A549 (cell line): Measurements from ENCODE around the gene FAM9C. TPM values are rescaled to one million over a fixed set of nuclear protein-coding genes. Genes with fewer than 3 reads are reported as not detected.

Experiments
- ATAC-seq, 2 experiments: fragments of 200-7000 bp in 1 of 2; fragments of >200 bp in 1 of 2; cut with Nextera tagmentation in 1 of 2; cut with Tn5 transposase in 1 of 2; 3 replicates each; pipeline versions ENCODE4 v1.8.0 to v1.9.1; 2018 to 2020; ENCODE audit warnings: mild to moderate bottlenecking in 1 of 2, moderate library complexity in 1 of 2
- CTCF ChIA-PET: fragments of 300-600 bp; sonication (Branson Sonifier 250); formaldehyde crosslinking; extraction: SDS; loops from one replicate; lab custom pipeline; 2021; ENCODE audit warnings: antibody characterized with exemption, inconsistent platforms; lab: Yijun Ruan, JAX
- POLR2A ChIA-PET: fragments of 350-600 bp; formaldehyde crosslinking; extraction: SDS; loops from one replicate; lab custom pipeline; 2021; ENCODE audit warnings: antibody characterized with exemption, inconsistent platforms; lab: Yijun Ruan, JAX
- DNase-seq, 2 experiments: peaks; one replicate each; pipeline versions ENCODE4 v3.0.0 to v3.0.0-alpha.2; 2011 to 2016; ENCODE audit warnings: low read depth in 1 of 2, low spot score in 1 of 2
- FAIRE-seq: peaks from 2 replicates; lab custom pipeline; 2011; peaks lifted over from hg19 to GRCh38; lab: Jason Lieb, UNC
- H3K27ac ChIP-seq, 2 experiments: fragments of >200 bp; sonication (Bioruptor Twin); formaldehyde crosslinking; 3 replicates each; pipeline ENCODE4 v1.5.1; 2016 to 2017
- H3K4me1 ChIP-seq: fragments of >200 bp; sonication (Bioruptor Twin); formaldehyde crosslinking; 3 replicates; pipeline ENCODE4 v1.6.1; 2016
- H3K4me2 ChIP-seq: fragments of >200 bp; sonication (Bioruptor Twin); formaldehyde crosslinking; 3 replicates; pipeline ENCODE4 v1.6.1; 2016
- H3K4me3 ChIP-seq: fragments of >200 bp; sonication (Bioruptor Twin); formaldehyde crosslinking; 3 replicates; pipeline ENCODE4 v1.5.1; 2016
- H3K9me3 ChIP-seq: fragments of >200 bp; sonication (Bioruptor Twin); formaldehyde crosslinking; 3 replicates; pipeline ENCODE4 v1.6.1; 2016
- CHD4 ChIP-seq: fragments of 200-600 bp; sonication (generic); IDR thresholded peaks from 2 replicates; pipeline ENCODE4 v1.6.1; 2016; ENCODE audit warnings: antibody characterized with exemption, mild to moderate bottlenecking, borderline replicate concordance
- FOXS1 ChIP-seq: fragments of 250-450 bp; sonication (Bioruptor Pico); IDR thresholded peaks from 2 replicates; pipeline ENCODE4 v1.5.0; 2020; ENCODE audit warnings: mild to moderate bottlenecking, moderate library complexity
- NFE2L2 ChIP-seq: fragments of 150-350 bp; conservative IDR thresholded peaks from 2 replicates; pipeline ENCODE4 v1.6.1; 2014; ENCODE audit warnings: low read length
- POLR2AphosphoS2 ChIP-seq: conservative IDR thresholded peaks from 2 replicates; pipeline ENCODE4 v1.6.1; 2012; ENCODE audit warnings: low read length, improper control_type of control experiment, inconsistent platforms
- RAD21 ChIP-seq, 2 experiments: fragments of >200 bp in 1 of 2; sonication (Bioruptor Twin) in 1 of 2; formaldehyde crosslinking in 1 of 2; IDR thresholded peaks in 1 of 2; conservative IDR thresholded peaks in 1 of 2; 2 replicates in 1 of 2; 3 replicates in 1 of 2; pipeline ENCODE4 v1.6.1; 2012 to 2018; ENCODE audit warnings: inconsistent platforms in 1 of 2
- RCOR1 ChIP-seq: fragments of 150-350 bp; IDR thresholded peaks from 2 replicates; pipeline ENCODE4 v1.6.1; 2014; ENCODE audit warnings: antibody characterized with exemption, low read length, low read depth
- TP53 ChIP-seq: fragments of 250-450 bp; sonication (Bioruptor Pico); IDR thresholded peaks from 2 replicates; pipeline ENCODE4 v1.5.0; 2021; ENCODE audit warnings: mild to moderate bottlenecking, moderate library complexity
- ZC3H11A ChIP-seq: fragments of 450-650 bp; IDR thresholded peaks from 2 replicates; pipeline ENCODE4 v1.6.1; 2014; ENCODE audit warnings: antibody characterized with exemption, mild to moderate bottlenecking
- WGBS: methylation state at CpG from one replicate; pipeline ENCODE4 v1.1.6; 2017; ENCODE audit errors: missing lambda C conversion rate; 5-methylcytosine and 5-hydroxymethylcytosine counted together
- polyA plus RNA-seq, 4 experiments: library from polyadenylated mRNA; depleted of rRNA in 3 of 4; stranded (reverse); fragments of >200 nt; fragmentation: RNase III in 1 of 4; extraction: RNeasy Plus Mini Kit Qiagen cat#74134 plus additional on column Dnase treatment in 1 of 4; gene quantifications; 2 replicates in 3 of 4; 3 replicates in 1 of 4; pipeline ENCODE4 v1.2.3, GENCODE V29; 2011 to 2017
- TF ChIP-seq, protein P1 (sequence below): fragments of 250-450 bp; sonication (Bioruptor Pico); IDR thresholded peaks from 2 replicates; pipeline ENCODE4 v1.5.0; 2020; ENCODE audit warnings: low read depth, mild to moderate bottlenecking, moderate library complexity
- TF ChIP-seq, protein P2 (sequence below): fragments of 250-450 bp; sonication (Bioruptor Pico); IDR thresholded peaks from 2 replicates; pipeline ENCODE4 v1.5.0; 2021; ENCODE audit warnings: mild to moderate bottlenecking, moderate library complexity, borderline replicate concordance
- TF ChIP-seq, protein P3 (sequence below): fragments of >200 bp; sonication (Bioruptor Twin); formaldehyde crosslinking; IDR thresholded peaks from 3 replicates; pipeline ENCODE4 v1.5.1; 2016
- TF ChIP-seq, protein P4 (sequence below): fragments of 450-650 bp; IDR thresholded peaks from 2 replicates; pipeline ENCODE4 v1.6.1; 2014; ENCODE audit warnings: antibody characterized with exemption

The FAM9C gene
- polyA plus RNA-seq, 2 of the 4 experiments (the other 2 are of a cell fraction): 0.03 TPM; not detected in 1

DNA sequence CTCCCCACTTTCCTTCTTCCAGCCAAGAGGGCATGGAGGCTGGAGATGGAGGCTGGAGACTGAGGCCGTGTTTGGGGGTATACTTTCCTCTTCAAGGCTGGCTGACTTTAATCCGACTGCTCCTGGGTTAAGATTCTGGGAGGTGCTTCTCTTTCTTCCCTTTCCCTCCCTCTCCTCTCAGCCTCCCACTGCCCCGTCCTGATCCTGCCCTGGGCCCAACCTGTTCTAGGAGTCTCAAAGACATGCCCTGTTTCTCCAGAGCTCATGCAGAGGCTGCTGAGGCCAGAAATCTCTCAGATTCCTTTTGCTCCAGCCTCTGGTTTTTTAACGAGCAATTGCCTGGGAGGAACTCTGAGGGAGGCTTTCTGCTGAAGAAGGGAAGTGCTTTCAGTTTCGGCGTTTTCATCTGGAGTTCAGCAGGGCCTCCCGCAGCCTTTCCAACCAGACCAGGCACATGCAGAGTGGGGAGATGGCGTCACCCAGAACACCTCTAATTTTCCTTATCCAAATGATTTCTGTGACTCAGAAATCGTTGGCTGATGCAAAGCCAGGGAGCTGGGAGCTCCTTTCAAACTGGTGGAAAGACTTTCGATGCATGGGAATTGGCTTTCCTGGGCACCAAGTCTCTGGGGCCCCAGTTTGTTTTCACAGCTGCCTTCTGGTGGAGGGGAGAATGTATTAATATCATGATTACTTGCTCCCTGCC is 34.5 kb upstream of the FAM9C start:
- POLR2A ChIA-PET: no interaction called here
- no peak overlapping the region for H3K4me2 ChIP-seq
- no peak for FAIRE-seq

DNA sequence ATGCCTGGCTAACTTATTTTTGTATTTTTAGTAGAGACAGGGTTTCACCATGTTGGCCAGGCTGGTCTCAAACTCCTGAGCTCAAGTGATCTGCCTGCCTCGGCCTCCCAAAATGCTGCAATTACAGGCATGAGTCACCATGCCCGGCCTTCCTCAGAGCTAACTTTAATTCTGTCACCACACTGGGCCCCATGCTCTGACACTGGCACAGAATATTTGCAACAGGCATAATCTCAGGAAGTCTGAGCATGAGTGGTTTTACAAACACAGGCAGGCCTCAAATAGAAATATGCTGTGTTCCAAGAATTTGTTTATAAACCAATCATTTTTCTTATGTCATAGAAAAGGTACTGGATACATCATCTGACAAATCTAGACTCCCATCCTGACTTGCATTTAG is 32.7 kb upstream of the FAM9C start:
- TF ChIP-seq NFE2L2 (no peak), FOXS1 (CRISPR knock-in tag) (no peak)
- TF ChIP-seq, protein P1, sequence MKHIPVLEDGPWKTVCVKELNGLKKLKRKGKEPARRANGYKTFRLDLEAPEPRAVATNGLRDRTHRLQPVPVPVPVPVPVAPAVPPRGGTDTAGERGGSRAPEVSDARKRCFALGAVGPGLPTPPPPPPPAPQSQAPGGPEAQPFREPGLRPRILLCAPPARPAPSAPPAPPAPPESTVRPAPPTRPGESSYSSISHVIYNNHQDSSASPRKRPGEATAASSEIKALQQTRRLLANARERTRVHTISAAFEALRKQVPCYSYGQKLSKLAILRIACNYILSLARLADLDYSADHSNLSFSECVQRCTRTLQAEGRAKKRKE (CRISPR knock-in tag): no peak
- Histone ChIP-seq H3K9me3 (peaks cover 4% of the 10 kb centered on the region; the same call in 1 of the 3 replicates), H3K4me1 (peaks cover 16% of the 10 kb centered on the region), H3K27ac (peak overlapping the region in 1 of 2 experiments; percentile 28; a peak in 2 of 6 replicates), H3K4me2 (no peak overlapping the region), H3K4me3 (no peak overlapping the region)
- ChIA-PET CTCF (interaction anchor here (1.1 kb wide), 1 partner anchor 70 kb away, joined by 3 read pairs; no protein-coding TSS in a partner anchor), POLR2A (no interaction called here)
- no peak for DNase-seq
- no peak for FAIRE-seq
- no peak for ATAC-seq
- WGBS: 79% methylated on average over 2 of the region's 2 CpGs

More for the DNA sequence above, 34.5 kb upstream of the FAM9C start:
- 90% methylated on average over 10 of the region's 10 CpGs for WGBS
- H3K27ac ChIP-seq: peak overlapping the region in 1 of 2 experiments; percentile 63; a peak in 3 of 6 replicates
- CTCF ChIA-PET: interaction anchor here (0.6 to 1.0 kb wide), 3 partner anchors 12 to 128 kb away, joined by 3 to 4 read pairs (median 4); no protein-coding TSS in a partner anchor
- DNase-seq (no peak), ATAC-seq (no peak)
- H3K4me1 ChIP-seq: peaks cover 16% of the 10 kb centered on the region
- no peak overlapping the region for H3K4me3 ChIP-seq
- H3K9me3 ChIP-seq: no peaks in the 10 kb centered on the region
- TF ChIP-seq, protein P2, sequence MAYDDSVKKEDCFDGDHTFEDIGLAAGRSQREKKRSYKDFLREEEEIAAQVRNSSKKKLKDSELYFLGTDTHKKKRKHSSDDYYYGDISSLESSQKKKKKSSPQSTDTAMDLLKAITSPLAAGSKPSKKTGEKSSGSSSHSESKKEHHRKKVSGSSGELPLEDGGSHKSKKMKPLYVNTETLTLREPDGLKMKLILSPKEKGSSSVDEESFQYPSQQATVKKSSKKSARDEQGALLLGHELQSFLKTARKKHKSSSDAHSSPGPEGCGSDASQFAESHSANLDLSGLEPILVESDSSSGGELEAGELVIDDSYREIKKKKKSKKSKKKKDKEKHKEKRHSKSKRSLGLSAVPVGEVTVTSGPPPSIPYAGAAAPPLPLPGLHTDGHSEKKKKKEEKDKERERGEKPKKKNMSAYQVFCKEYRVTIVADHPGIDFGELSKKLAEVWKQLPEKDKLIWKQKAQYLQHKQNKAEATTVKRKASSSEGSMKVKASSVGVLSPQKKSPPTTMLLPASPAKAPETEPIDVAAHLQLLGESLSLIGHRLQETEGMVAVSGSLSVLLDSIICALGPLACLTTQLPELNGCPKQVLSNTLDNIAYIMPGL (CRISPR knock-in tag): no peak
- TF ChIP-seq POLR2AphosphoS2 (no peak), TP53 (no peak), CHD4 (no peak), RAD21 (conservative IDR thresholded peaks at IDR 0.05 in 1 of 2, IDR thresholded peaks at IDR 0.05 in 1 of 2) (no peak), ZC3H11A (no peak)
- TF ChIP-seq, protein P3, sequence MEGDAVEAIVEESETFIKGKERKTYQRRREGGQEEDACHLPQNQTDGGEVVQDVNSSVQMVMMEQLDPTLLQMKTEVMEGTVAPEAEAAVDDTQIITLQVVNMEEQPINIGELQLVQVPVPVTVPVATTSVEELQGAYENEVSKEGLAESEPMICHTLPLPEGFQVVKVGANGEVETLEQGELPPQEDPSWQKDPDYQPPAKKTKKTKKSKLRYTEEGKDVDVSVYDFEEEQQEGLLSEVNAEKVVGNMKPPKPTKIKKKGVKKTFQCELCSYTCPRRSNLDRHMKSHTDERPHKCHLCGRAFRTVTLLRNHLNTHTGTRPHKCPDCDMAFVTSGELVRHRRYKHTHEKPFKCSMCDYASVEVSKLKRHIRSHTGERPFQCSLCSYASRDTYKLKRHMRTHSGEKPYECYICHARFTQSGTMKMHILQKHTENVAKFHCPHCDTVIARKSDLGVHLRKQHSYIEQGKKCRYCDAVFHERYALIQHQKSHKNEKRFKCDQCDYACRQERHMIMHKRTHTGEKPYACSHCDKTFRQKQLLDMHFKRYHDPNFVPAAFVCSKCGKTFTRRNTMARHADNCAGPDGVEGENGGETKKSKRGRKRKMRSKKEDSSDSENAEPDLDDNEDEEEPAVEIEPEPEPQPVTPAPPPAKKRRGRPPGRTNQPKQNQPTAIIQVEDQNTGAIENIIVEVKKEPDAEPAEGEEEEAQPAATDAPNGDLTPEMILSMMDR: no peak
- TF ChIP-seq, protein P4, sequence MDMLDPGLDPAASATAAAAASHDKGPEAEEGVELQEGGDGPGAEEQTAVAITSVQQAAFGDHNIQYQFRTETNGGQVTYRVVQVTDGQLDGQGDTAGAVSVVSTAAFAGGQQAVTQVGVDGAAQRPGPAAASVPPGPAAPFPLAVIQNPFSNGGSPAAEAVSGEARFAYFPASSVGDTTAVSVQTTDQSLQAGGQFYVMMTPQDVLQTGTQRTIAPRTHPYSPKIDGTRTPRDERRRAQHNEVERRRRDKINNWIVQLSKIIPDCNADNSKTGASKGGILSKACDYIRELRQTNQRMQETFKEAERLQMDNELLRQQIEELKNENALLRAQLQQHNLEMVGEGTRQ: no peak

DNA sequence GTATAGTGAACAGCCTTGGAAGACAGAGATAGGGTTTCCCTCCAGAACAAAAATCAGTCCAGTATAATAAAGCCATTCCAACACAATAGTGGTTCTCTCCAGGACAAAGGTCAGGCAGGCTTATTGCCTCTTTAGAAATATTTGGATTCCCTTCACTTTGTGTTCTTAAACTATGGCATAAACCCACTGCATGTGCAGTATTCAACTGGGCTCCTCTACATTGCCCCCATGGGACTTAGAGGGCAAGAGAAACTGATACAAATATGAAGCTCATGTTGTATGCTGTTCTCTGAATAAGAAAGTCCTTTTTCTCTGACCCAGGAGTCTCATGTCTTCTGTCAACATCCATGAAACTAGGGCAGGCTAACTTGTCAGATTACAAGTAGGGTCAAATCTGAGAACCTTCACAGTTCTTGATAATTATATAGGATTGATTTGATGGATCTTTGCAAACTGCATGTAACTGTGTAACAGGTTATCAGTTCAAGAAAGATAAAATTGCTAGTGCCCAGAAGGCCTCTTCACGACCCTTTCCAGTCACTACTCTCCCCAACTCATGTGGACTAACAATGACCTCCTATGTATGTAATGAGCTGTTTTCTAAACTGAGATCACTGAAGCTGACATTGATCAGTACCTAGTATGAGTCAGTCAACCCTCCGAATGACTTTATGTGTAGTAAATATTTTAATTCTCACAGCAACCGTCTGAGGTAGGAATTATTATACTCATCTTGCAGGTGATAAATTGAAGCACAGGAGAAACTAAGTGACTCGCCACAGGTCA is 31.9 kb upstream of the FAM9C start:
- ChIA-PET POLR2A (no interaction called here), CTCF (interaction anchor here (1.1 kb wide), 1 partner anchor 71 kb away, joined by 3 read pairs; no protein-coding TSS in a partner anchor)
- TF ChIP-seq RCOR1: no peak
- peak overlapping the region in 1 of 2 experiments; percentile 28; a peak in 1 of 6 replicates for H3K27ac ChIP-seq
- H3K4me3 ChIP-seq: no peak overlapping the region
- DNase-seq: no peak
- no peak for FAIRE-seq
- no peak for ATAC-seq
- peaks cover 6% of the 10 kb centered on the region; the same call in 1 of the 3 replicates for H3K9me3 ChIP-seq
- 81% methylated on average over 4 of the region's 4 CpGs for WGBS
- H3K4me1 ChIP-seq: peaks cover 9% of the 10 kb centered on the region
- H3K4me2 ChIP-seq: no peak overlapping the region
